ENCODE measurements around the gene ABCB9. TPM values are rescaled to one million over a fixed set of nuclear protein-coding genes. Genes with fewer than 3 reads are reported as not detected.

The ABCB9 gene
- total and polyA plus RNA-seq, 9 donors = 3.1 to 4.9 (median 3.4) TPM

GRCh38 chr12:123003257-123003656 is 37.0 kb upstream of the ABCB9 start:
- DNase-seq = no peak
- Histone ChIP-seq H3K36me3 (ENCODE audit: control insufficient read depth, insufficient read depth, low read length) (peaks cover 13% of the 10 kb centered on the region), H3K4me1 (ENCODE audit: control insufficient read depth, insufficient read depth, low read length) (peaks cover 17% of the 10 kb centered on the region), H3K27ac (ENCODE audit: low read length) (no peak overlapping the region), H3K27me3 (ENCODE audit: control insufficient read depth, insufficient read depth, low read length) (no peaks in the 10 kb centered on the region), H3K4me3 (ENCODE audit: low read length) (no peak overlapping the region), H3K9me3 (replicated peaks; ENCODE audit: control insufficient read depth, low read depth, low read length) (no peaks in the 10 kb centered on the region)
- WGBS (ENCODE audit: insufficient coverage) = 56% methylated on average over 5 of the region's 6 CpGs

- Histone ChIP-seq H3K36me3 (ENCODE audit: control insufficient read depth, insufficient read depth, low read length) (peaks cover 14% of the 10 kb centered on the region), H3K9me3 (replicated peaks; ENCODE audit: control insufficient read depth, low read depth, low read length) (no peaks in the 10 kb centered on the region), H3K27ac (ENCODE audit: low read length) (no peak overlapping the region), H3K27me3 (ENCODE audit: control insufficient read depth, insufficient read depth, low read length) (no peaks in the 10 kb centered on the region), H3K4me1 (ENCODE audit: control insufficient read depth, insufficient read depth, low read length) (peaks cover 22% of the 10 kb centered on the region), H3K4me3 (ENCODE audit: low read length) (no peak overlapping the region)
- WGBS (ENCODE audit: insufficient coverage) = 90% methylated on average over 2 of the region's 3 CpGs
- no peak for DNase-seq
These were observed 35.2 kb upstream of the ABCB9 start for GRCh38 chr12:123001464-123001863.

- Histone ChIP-seq H3K9me3 (replicated peaks; ENCODE audit: control insufficient read depth, low read depth, low read length) (no peaks in the 10 kb centered on the region), H3K4me1 (ENCODE audit: control insufficient read depth, insufficient read depth, low read length) (peaks cover 31% of the 10 kb centered on the region), H3K4me3 (ENCODE audit: low read length) (no peak overlapping the region), H3K27ac (ENCODE audit: low read length) (no peak overlapping the region), H3K36me3 (ENCODE audit: control insufficient read depth, insufficient read depth, low read length) (peaks cover 14% of the 10 kb centered on the region), H3K27me3 (ENCODE audit: control insufficient read depth, insufficient read depth, low read length) (no peaks in the 10 kb centered on the region)
- 90% methylated on average over 10 of the region's 10 CpGs for WGBS (ENCODE audit: insufficient coverage)
- no peak for DNase-seq
These were observed 34.3 kb upstream of the ABCB9 start for GRCh38 chr12:123000578-123000977.

GRCh38 chr12:122999986-123000420 is 33.7 kb upstream of the ABCB9 start:
- peaks cover 36% of the 10 kb centered on the region for H3K4me1 ChIP-seq (ENCODE audit: control insufficient read depth, insufficient read depth, low read length)
- H3K4me3 ChIP-seq (ENCODE audit: low read length) = no peak overlapping the region
- H3K9me3 ChIP-seq (replicated peaks; ENCODE audit: control insufficient read depth, low read depth, low read length) = no peaks in the 10 kb centered on the region
- WGBS (ENCODE audit: insufficient coverage) = 49% methylated on average over 16 of the region's 20 CpGs
- H3K36me3 ChIP-seq (ENCODE audit: control insufficient read depth, insufficient read depth, low read length) = peaks cover 12% of the 10 kb centered on the region
- DNase-seq = no peak
- H3K27ac ChIP-seq (ENCODE audit: low read length) = peak overlapping the region; percentile 25
- no peaks in the 10 kb centered on the region for H3K27me3 ChIP-seq (ENCODE audit: control insufficient read depth, insufficient read depth, low read length)

GRCh38 chr12:122999196-122999946 is 33.1 kb upstream of the ABCB9 start:
- peak; percentile 63 for DNase-seq
- H3K27me3 ChIP-seq (ENCODE audit: control insufficient read depth, insufficient read depth, low read length) = no peaks in the 10 kb centered on the region
- H3K9me3 ChIP-seq (replicated peaks; ENCODE audit: control insufficient read depth, low read depth, low read length) = no peaks in the 10 kb centered on the region
- WGBS (ENCODE audit: insufficient coverage) = 84% methylated on average over 3 of the region's 8 CpGs
- H3K36me3 ChIP-seq (ENCODE audit: control insufficient read depth, insufficient read depth, low read length) = peaks cover 8% of the 10 kb centered on the region
- peak overlapping the region; percentile 25 for H3K27ac ChIP-seq (ENCODE audit: low read length)
- peaks cover 41% of the 10 kb centered on the region for H3K4me1 ChIP-seq (ENCODE audit: control insufficient read depth, insufficient read depth, low read length)
- H3K4me3 ChIP-seq (ENCODE audit: low read length) = no peak overlapping the region

GRCh38 chr12:122998316-122998715 is 32.1 kb upstream of the ABCB9 start:
- Histone ChIP-seq H3K4me3 (ENCODE audit: low read length) (no peak overlapping the region), H3K27ac (ENCODE audit: low read length) (no peak overlapping the region), H3K9me3 (replicated peaks; ENCODE audit: control insufficient read depth, low read depth, low read length) (no peaks in the 10 kb centered on the region), H3K27me3 (ENCODE audit: control insufficient read depth, insufficient read depth, low read length) (no peaks in the 10 kb centered on the region), H3K4me1 (ENCODE audit: control insufficient read depth, insufficient read depth, low read length) (peaks cover 42% of the 10 kb centered on the region), H3K36me3 (ENCODE audit: control insufficient read depth, insufficient read depth, low read length) (peaks cover 8% of the 10 kb centered on the region)
- WGBS (ENCODE audit: insufficient coverage) = 78% methylated on average over 2 of the region's 4 CpGs
- DNase-seq = no peak

GRCh38 chr12:122997343-122998250 is 31.3 kb upstream of the ABCB9 start:
- Histone ChIP-seq H3K27ac (ENCODE audit: low read length) (no peak overlapping the region), H3K4me3 (ENCODE audit: low read length) (no peak overlapping the region), H3K36me3 (ENCODE audit: control insufficient read depth, insufficient read depth, low read length) (peaks cover 8% of the 10 kb centered on the region), H3K9me3 (replicated peaks; ENCODE audit: control insufficient read depth, low read depth, low read length) (no peaks in the 10 kb centered on the region), H3K4me1 (ENCODE audit: control insufficient read depth, insufficient read depth, low read length) (peaks cover 42% of the 10 kb centered on the region), H3K27me3 (ENCODE audit: control insufficient read depth, insufficient read depth, low read length) (no peaks in the 10 kb centered on the region)
- DNase-seq = no peak
- 91% methylated on average over 24 of the region's 25 CpGs for WGBS (ENCODE audit: insufficient coverage)

- no peak overlapping the region for H3K4me3 ChIP-seq (ENCODE audit: low read length)
- peaks cover 8% of the 10 kb centered on the region for H3K36me3 ChIP-seq (ENCODE audit: control insufficient read depth, insufficient read depth, low read length)
- peaks cover 42% of the 10 kb centered on the region for H3K4me1 ChIP-seq (ENCODE audit: control insufficient read depth, insufficient read depth, low read length)
- no peak overlapping the region for H3K27ac ChIP-seq (ENCODE audit: low read length)
- DNase-seq = no peak
- WGBS (ENCODE audit: insufficient coverage) = 85% methylated on average over 9 of the region's 16 CpGs
- no peaks in the 10 kb centered on the region for H3K9me3 ChIP-seq (replicated peaks; ENCODE audit: control insufficient read depth, low read depth, low read length)
- H3K27me3 ChIP-seq (ENCODE audit: control insufficient read depth, insufficient read depth, low read length) = no peaks in the 10 kb centered on the region
These were observed 30.5 kb upstream of the ABCB9 start for GRCh38 chr12:122996621-122997342.

- Histone ChIP-seq H3K4me3 (ENCODE audit: low read length) (no peak overlapping the region), H3K27ac (ENCODE audit: low read length) (no peak overlapping the region), H3K27me3 (ENCODE audit: control insufficient read depth, insufficient read depth, low read length) (no peaks in the 10 kb centered on the region), H3K4me1 (ENCODE audit: control insufficient read depth, insufficient read depth, low read length) (peaks cover 42% of the 10 kb centered on the region), H3K36me3 (ENCODE audit: control insufficient read depth, insufficient read depth, low read length) (peaks cover 8% of the 10 kb centered on the region), H3K9me3 (replicated peaks; ENCODE audit: control insufficient read depth, low read depth, low read length) (no peaks in the 10 kb centered on the region)
- 90% methylated on average over 7 of the region's 7 CpGs for WGBS (ENCODE audit: insufficient coverage)
- no peak for DNase-seq
These were observed 29.9 kb upstream of the ABCB9 start for GRCh38 chr12:122996188-122996601.

All from muscle of leg (tissue), 11 donors.